GM18508 (cell line): ENCODE data around the gene CEP85L.
A peak's percentile ranks its signal among the peaks of the same experiment; 100 is the strongest.

Experiments used
- ATAC-seq: cut with Tn5 transposase; IDR thresholded peaks from one replicate; pipeline ENCODE4 v1.9.1; 2021; ENCODE audit warnings: moderate number of reproducible peaks; ENCODE audit not compliant: insufficient read depth, unreplicated experiment

The CEP85L gene

GRCh38 chr6:118586746-118587485 is 64.5 kb downstream of the CEP85L start:
- no peak for ATAC-seq

- no peak for ATAC-seq
Measured at GRCh38 chr6:118584911-118585310, 66.5 kb downstream of the CEP85L start.

- no peak for ATAC-seq
Measured at GRCh38 chr6:118581489-118581959, 69.9 kb downstream of the CEP85L start.

GRCh38 chr6:118580585-118581419 is 70.6 kb downstream of the CEP85L start:
- no peak for ATAC-seq

- ATAC-seq: no peak
Measured at GRCh38 chr6:118579786-118580185, 71.6 kb downstream of the CEP85L start.

GRCh38 chr6:118578617-118579016 is 72.8 kb downstream of the CEP85L start:
- ATAC-seq: no peak

GRCh38 chr6:118577972-118578371 is 73.4 kb downstream of the CEP85L start:
- no peak for ATAC-seq

GRCh38 chr6:118574051-118574865 is 77.1 kb downstream of the CEP85L start:
- ATAC-seq: no peak

GRCh38 chr6:118571121-118571520 is 80.3 kb downstream of the CEP85L start:
- ATAC-seq: no peak

GRCh38 chr6:118569498-118569897 is 81.9 kb downstream of the CEP85L start:
- no peak for ATAC-seq

GRCh38 chr6:118567974-118568373 is 83.4 kb downstream of the CEP85L start:
- ATAC-seq: no peak

GRCh38 chr6:118565311-118565960 is 86.0 kb downstream of the CEP85L start:
- peak; percentile 99 for ATAC-seq

- ATAC-seq: no peak
Measured at GRCh38 chr6:118562959-118563358, 88.4 kb downstream of the CEP85L start.

GRCh38 chr6:118562248-118562647 is 89.1 kb downstream of the CEP85L start:
- no peak for ATAC-seq

GRCh38 chr6:118559659-118560058 is 91.7 kb downstream of the CEP85L start:
- peak; percentile 75 for ATAC-seq

- peak; percentile 62 for ATAC-seq
Measured at GRCh38 chr6:118558464-118559217, 92.8 kb downstream of the CEP85L start.

GRCh38 chr6:118554698-118555097 is 96.7 kb downstream of the CEP85L start:
- ATAC-seq: no peak

- no peak for ATAC-seq
Measured at GRCh38 chr6:118553132-118553531, 98.3 kb downstream of the CEP85L start.
